Islet of Langerhans (tissue), 1 donor: ENCODE results near the gene ITGB7.

Experiments
- FAIRE-seq: peaks from one replicate; lab custom pipeline; 2011; peaks lifted over from hg19 to GRCh38; lab: Jason Lieb, UNC

The ITGB7 gene

GRCh38 chr12:53207042-53207441, at the start of gene ITGB7:
Gene ITGB7, minus strand, starts transcription at chr12:53207251. Its CDS starts 6,808 bp downstream, at chr12:53200443.
- no peak for FAIRE-seq

DNA sequence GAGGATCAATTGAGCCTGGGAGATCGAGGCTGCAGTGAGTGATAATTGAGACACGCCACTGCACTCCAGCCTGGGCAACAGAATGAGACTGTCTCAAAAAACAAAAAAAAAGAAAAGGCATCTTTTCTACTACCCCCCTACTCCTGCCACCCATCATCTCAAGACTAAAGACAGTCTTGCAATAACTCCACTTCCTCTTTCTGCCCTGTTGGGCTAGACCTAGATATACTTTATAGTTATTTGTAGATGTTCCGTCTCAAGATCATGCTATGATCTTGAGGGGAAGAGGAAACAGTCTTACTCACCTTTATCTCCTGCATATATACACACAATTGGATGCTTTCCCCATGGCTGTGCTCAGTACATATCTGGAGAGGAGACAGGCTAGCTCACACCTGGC, 48.9 kb upstream of the ITGB7 start:
- FAIRE-seq: no peak

DNA sequence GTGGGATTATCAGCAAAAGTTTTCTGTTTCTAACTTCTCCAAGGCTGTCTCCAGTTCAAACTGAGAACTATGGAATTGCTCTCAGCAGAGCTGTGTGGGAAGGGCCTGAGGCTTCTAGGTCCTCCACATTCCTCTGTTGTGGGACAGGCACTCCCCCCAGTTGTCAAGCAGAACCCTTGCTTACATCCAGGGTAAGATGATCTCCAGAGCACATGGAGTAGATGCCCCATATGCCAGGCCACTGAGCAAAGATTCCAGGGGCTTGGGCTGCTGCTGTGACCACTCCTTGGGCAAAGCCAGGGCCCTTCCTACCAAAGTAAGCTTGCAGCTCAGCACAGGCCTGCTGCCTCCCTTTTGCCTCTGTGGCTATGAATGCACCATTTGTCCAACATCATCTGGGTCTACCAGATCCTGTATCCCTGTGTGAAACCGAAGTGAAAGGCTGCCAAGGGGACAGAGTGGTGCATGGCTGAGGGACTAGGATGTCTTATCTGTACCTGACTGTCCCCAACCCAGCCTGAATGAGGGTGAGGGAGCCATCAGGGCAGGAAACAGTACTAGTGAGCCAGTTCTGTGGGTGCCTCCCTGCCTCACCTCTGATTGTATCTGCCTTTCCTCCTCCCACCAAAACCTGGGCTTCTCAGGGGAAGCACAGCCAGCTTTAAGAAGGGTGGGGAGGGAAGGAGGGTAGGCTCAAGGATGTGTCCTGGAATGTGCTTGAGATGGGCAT, 47.9 kb upstream of the ITGB7 start:
- no peak for FAIRE-seq

DNA sequence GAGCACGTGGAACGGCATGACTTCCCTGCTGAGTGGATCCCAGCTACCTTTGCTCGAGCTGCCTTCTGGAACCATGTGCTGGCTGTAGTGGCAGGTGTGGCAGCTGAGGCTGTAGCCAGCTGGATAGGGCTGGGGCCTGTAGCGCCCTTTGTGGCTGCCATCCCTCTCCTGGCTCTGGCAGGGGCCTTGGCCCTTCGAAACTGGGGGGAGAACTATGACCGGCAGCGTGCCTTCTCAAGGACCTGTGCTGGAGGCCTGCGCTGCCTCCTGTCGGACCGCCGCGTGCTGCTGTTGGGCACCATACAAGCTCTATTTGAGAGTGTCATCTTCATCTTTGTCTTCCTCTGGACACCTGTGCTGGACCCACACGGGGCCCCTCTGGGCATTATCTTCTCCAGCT, 46.2 kb upstream of the ITGB7 start:
- FAIRE-seq: no peak

DNA sequence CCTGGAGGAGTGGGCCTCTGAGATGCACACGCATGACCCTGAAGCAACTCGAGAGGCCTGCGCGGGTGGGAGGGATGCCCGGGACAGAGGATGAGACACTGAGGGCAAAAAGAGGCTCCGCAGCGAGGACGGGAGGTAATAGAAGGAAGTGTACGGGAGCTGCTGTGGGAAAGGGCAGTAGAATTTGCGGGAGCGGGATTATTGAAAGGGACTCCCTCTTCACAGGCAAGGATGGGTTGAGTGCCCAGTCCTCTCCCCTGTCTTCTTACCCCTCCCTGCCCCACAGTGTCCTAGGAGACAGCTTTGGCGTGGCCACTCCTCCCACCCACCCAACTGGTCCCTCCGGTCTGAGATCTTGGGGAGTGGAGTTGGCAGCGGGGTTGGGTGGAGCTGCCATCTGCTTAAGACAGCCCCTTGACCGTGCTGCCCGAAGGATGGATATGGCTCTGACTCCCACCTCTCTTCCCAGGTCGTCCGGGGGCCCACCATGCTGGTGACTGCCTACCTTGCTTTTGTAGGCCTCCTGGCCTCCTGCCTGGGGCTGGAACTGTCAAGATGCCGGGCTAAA, 45.4 kb upstream of the ITGB7 start:
- no peak for FAIRE-seq

DNA sequence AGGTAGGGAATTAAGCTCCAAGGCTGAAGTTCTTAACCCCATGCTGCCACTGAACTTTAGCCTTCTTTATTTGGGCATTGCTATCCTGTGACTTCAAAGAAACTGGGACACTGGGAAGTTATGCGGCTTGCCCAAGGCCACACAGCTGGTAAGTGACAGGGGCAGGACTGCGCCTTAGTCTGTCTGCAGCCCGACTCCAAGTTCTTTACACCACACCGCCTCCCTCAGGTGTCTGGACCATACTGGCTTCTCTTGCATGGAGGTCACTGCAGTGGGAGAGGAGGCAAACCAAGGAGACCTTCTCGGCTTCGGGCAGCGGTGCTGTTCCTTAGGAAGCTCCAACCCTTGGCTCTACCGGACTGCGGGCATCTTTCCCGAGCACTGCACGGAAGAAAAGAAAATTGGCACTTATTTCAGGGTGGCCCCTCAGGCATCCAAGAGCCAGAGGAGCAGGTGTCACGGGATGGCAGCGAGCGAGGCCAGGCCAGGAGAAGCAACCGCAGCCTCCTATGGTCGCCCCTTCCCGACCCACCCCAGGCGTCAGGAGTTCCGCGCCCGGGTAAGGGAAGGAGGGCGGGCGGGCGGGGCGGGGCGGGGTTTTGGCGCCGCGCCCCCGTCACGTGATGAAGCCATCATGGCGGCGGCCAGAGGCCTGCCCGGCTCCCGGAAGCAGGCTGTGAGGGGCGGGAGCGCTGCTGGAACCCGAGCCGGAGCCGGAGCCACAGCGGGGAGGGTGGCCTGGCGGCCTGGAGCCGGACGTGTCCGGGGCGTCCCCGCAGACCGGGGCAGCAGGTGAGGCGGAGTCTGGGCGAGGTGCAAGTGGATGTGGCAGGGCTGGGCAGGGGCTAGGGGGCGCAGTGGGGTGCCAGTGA, 44.7 kb upstream of the ITGB7 start:
- FAIRE-seq: no peak

GRCh38 chr12:53245286-53245685, 38.2 kb upstream of the ITGB7 start:
- FAIRE-seq: no peak

DNA sequence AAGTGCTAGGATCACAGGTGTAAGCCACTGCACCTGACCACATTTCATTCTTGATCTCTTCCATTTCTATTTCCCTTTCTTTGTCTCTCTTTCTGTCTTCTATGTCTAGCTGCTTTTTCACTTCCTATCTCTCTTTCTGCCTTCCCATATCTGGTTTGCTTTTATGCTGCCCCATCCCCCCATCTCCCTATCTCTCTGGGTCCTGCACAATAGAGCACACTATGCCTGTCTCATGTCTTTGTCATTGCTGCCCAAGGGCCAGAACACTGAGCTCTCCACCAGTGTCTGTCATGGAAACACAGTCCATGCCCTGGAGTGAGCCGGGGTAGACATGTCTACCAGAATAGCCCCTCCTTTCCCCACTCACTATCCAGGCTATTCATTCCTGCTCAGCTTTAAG, 37.3 kb upstream of the ITGB7 start:
- no peak for FAIRE-seq

GRCh38 chr12:53241623-53242412, 34.8 kb upstream of the ITGB7 start:
- FAIRE-seq: no peak

DNA sequence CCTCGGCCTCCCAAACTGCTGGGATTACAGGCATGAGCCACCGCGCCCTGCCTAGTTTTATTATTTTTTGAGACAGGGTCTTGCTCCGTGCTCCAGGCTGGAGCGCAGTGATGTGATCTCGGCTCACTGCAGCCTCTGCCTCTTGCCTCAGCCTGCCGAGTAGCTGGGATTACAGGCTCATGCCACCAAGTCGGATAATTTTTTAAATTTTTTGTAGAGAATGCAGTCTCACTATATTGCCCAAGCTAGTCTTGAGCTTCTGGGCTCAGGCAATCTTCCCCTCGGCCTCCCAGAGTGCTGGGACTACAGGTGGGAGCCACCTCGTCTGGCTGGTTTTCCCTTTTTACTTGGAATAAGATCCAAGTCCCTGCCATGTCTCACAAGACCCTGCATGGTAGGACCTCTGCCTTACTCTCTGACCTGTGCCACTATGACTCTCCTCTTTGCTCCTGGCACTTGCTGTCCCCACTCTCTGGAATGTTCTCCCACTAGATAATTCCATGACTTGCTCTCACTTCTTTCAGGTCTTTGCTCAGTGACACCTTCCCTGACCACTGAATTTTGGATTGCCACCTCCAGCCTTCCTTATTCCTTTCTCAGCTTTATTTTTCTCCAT, 32.7 kb upstream of the ITGB7 start:
- FAIRE-seq: no peak

DNA sequence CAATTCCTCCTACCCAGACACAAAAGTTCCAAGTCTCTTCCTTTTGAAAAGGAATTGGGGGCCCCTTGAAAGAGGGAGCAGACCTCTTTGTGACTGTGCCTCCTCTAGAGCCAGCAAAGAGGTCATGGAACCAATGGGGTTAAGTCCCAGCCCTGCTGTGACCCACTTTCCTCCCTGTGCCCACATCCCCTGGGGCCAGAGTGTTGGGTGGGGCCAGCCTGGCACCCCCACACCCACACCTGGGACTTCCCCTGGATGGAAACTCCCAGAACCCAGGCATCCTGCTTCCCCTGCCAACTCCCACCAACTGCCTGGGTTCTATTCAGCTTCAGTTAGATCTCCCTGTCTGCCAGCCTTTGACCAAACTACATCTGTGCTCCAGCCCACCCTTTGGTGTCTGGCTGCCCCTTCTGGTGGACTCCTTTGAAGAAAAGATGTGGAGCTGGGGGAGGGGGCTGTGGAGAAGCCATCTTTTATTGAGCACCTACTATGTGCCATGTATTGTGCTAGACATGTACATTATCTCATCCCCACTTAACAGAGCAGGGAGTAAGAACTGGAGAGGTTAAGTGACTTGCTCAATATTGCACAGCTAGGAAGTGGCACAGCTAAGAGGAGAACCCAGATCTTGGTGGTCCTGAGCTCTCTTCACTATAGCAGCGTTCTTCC, 29.5 kb upstream of the ITGB7 start:
- FAIRE-seq: no peak

- no peak for FAIRE-seq
Observed at GRCh38 chr12:53235742-53236442, 28.8 kb upstream of the ITGB7 start.

- no peak for FAIRE-seq
Observed at GRCh38 chr12:53235164-53235563, 28.1 kb upstream of the ITGB7 start.

GRCh38 chr12:53234271-53234914, 27.3 kb upstream of the ITGB7 start:
- no peak for FAIRE-seq

DNA sequence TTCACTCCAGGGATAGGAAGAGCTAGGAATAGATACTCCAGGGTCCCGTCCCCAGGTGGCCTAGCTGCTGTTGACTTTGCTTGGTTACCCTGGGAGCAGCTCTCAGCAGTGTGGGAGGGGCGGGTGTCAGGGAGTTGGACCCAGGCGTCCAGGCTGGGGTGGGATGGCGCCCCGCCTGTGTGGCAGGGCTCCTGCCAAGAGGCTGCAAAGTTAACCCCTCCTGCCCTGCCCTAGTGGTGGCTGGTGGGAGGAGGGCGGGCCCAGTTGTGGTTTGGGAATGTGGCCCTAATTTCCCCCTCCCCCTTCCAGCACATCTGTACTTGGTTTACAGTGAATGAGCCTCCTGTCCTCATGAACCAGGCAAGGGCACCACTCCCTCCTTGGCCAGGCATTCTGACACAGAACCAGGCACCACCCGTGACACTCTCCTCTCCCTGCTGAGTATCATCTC, 26.6 kb upstream of the ITGB7 start:
- FAIRE-seq: no peak

GRCh38 chr12:53232646-53233461, 25.8 kb upstream of the ITGB7 start:
- no peak for FAIRE-seq

- FAIRE-seq: no peak
Observed at GRCh38 chr12:53231921-53232645, 25.0 kb upstream of the ITGB7 start, which contains the start of gene RARG. Gene RARG, minus strand, starts transcription at chr12:53232209. Its CDS starts 4,664 bp downstream, at chr12:53227545.

DNA sequence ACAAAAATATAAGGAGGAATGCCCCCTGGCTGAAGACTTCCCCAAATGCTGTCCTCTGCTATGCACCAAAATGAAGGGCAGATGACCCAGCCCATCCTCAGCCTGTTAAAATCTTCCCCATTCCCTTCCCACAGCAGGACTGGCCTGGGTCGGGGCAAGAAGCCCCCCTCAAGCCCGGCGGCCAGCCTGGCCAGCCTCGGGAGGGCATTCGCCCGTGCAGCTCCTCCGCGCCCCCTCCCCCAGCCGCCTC, 24.5 kb upstream of the ITGB7 start:
- no peak for FAIRE-seq
